Activated CD4-positive, alpha-beta T cell treated with anti-CD3 and anti-CD28 coated beads for 36 hours (primary cell): ENCODE data around the gene MAML3. TPM values are rescaled to one million over a fixed set of nuclear protein-coding genes. Genes with fewer than 3 reads are reported as not detected.
A peak's percentile ranks its signal among the peaks of the same experiment; 100 is the strongest.

Experiments used
- ATAC-seq: fragments of 200-7000 bp; cut with Tn5 transposase; one replicate; pipeline ENCODE4 v1.10.0; 2021; ENCODE audit warnings: mild to moderate bottlenecking, moderate library complexity
- CTCF ChIA-PET: fragments of 350-600 bp; sonication (Branson Sonifier 250); formaldehyde crosslinking; loops from one replicate; lab custom pipeline; 2021; ENCODE audit warnings: antibody characterized with exemption; lab: Charles Lee
- POLR2A ChIA-PET: fragments of 350-600 bp; sonication (Branson Sonifier 250); formaldehyde crosslinking; loops from one replicate; lab custom pipeline; 2021; ENCODE audit warnings: antibody characterized with exemption, inconsistent platforms; lab: Charles Lee
- DNase-seq: peaks from one replicate; pipeline ENCODE4 v3.0.0-alpha.2; 2020
- H3K27ac Mint-ChIP-seq: one replicate; pipeline ENCODE4 v1.8.0; 2021; ENCODE audit warnings: mixed read lengths
- H3K27me3 Mint-ChIP-seq: one replicate; pipeline ENCODE4 v1.8.0; 2021; ENCODE audit warnings: mixed read lengths
- H3K36me3 Mint-ChIP-seq: one replicate; pipeline ENCODE4 v1.8.0; 2021; ENCODE audit warnings: low read depth, mixed read lengths
- H3K4me1 Mint-ChIP-seq: one replicate; pipeline ENCODE4 v1.8.0; 2021; ENCODE audit warnings: mixed read lengths
- H3K4me3 Mint-ChIP-seq: one replicate; pipeline ENCODE4 v1.8.0; 2021; ENCODE audit warnings: mild to moderate bottlenecking, moderate library complexity, mixed read lengths
- H3K9me3 Mint-ChIP-seq: one replicate; pipeline ENCODE4 v1.8.0; 2021; ENCODE audit warnings: low read depth, mixed read lengths
- intact Hi-C, 2 experiments: fragments of 100-400 bp; cut with DNase I in 1 of 2; cut with micrococcal nuclease in 1 of 2; formaldehyde crosslinking; loops; one replicate each; pipeline versions ENCODE4 v1.14.2 to v1.15.1; 2022 to 2024; cut with DNase I, micrococcal nuclease
- total RNA-seq, 2 experiments: library from RNA; stranded (reverse); gene quantifications; one replicate each; pipeline ENCODE4 v1.2.3, GENCODE V29; 2021

MAML3 gene
- total RNA-seq, 2 experiments from 2014 or later = 1.6 to 1.9 TPM

GRCh38 chr4:139819082-139819481 is 334.9 kb downstream of the MAML3 start:
- intact Hi-C loops = no loop called here
- no peak overlapping the region for H3K27ac Mint-ChIP-seq
- ChIA-PET POLR2A (no interaction called here), CTCF (interaction anchor here (1.7 kb wide), 1 partner anchor 19 kb away, joined by 5 read pairs; no protein-coding TSS in a partner anchor)
- H3K4me3 Mint-ChIP-seq = no peak overlapping the region
- no peaks in the 10 kb centered on the region for H3K9me3 Mint-ChIP-seq
- no peaks in the 10 kb centered on the region for H3K36me3 Mint-ChIP-seq
- no peaks in the 10 kb centered on the region for H3K27me3 Mint-ChIP-seq
- ATAC-seq = no peak
- H3K4me1 Mint-ChIP-seq = peaks cover 5% of the 10 kb centered on the region
- DNase-seq = no peak

GRCh38 chr4:139817657-139818452 is 336.1 kb downstream of the MAML3 start:
- H3K4me3 Mint-ChIP-seq = no peak overlapping the region
- intact Hi-C loops = no loop called here
- no peak for ATAC-seq
- no peak overlapping the region for H3K27ac Mint-ChIP-seq
- CTCF ChIA-PET = interaction anchor here (1.7 kb wide), 1 partner anchor 18 kb away, joined by 5 read pairs; no protein-coding TSS in a partner anchor
- no peak for DNase-seq
- POLR2A ChIA-PET = no interaction called here
- H3K4me1 Mint-ChIP-seq = peaks cover 5% of the 10 kb centered on the region
- no peaks in the 10 kb centered on the region for H3K36me3 Mint-ChIP-seq
- no peaks in the 10 kb centered on the region for H3K27me3 Mint-ChIP-seq
- no peaks in the 10 kb centered on the region for H3K9me3 Mint-ChIP-seq

GRCh38 chr4:139816856-139817255 is 337.1 kb downstream of the MAML3 start:
- Mint-ChIP-seq H3K4me3 (no peak overlapping the region), H3K27ac (no peak overlapping the region), H3K36me3 (no peaks in the 10 kb centered on the region), H3K9me3 (no peaks in the 10 kb centered on the region), H3K27me3 (no peaks in the 10 kb centered on the region), H3K4me1 (peaks cover 5% of the 10 kb centered on the region)
- DNase-seq (no peak), ATAC-seq (no peak)
- POLR2A ChIA-PET = no interaction called here
- intact Hi-C loops = no loop called here
- CTCF ChIA-PET = no interaction called here

GRCh38 chr4:139815778-139816601 is 338.0 kb downstream of the MAML3 start:
- no peak overlapping the region for H3K4me3 Mint-ChIP-seq
- DNase-seq = peak; percentile 33
- peak overlapping the region; percentile 34 for H3K27ac Mint-ChIP-seq
- ChIA-PET CTCF (interaction anchor here (0.6 to 1.0 kb wide), 3 partner anchors 12 to 557 kb away, joined by 3 read pairs; partner anchors contain the start of gene SCOC), POLR2A (no interaction called here)
- peaks cover 2% of the 10 kb centered on the region for H3K27me3 Mint-ChIP-seq
- H3K4me1 Mint-ChIP-seq = peaks cover 5% of the 10 kb centered on the region
- intact Hi-C loops = no loop called here
- peaks cover under 1% of the 10 kb centered on the region for H3K9me3 Mint-ChIP-seq
- H3K36me3 Mint-ChIP-seq = no peaks in the 10 kb centered on the region
- ATAC-seq = peak; percentile 63

GRCh38 chr4:139814323-139815015 is 339.5 kb downstream of the MAML3 start:
- no peak overlapping the region for H3K27ac Mint-ChIP-seq
- peaks cover 2% of the 10 kb centered on the region for H3K27me3 Mint-ChIP-seq
- intact Hi-C loops = no loop called here
- H3K4me3 Mint-ChIP-seq = no peak overlapping the region
- peaks cover 6% of the 10 kb centered on the region for H3K9me3 Mint-ChIP-seq
- peaks cover 5% of the 10 kb centered on the region for H3K4me1 Mint-ChIP-seq
- ChIA-PET POLR2A (no interaction called here), CTCF (no interaction called here)
- ATAC-seq (no peak), DNase-seq (no peak)
- no peaks in the 10 kb centered on the region for H3K36me3 Mint-ChIP-seq

GRCh38 chr4:139813881-139814280 is 340.1 kb downstream of the MAML3 start:
- Mint-ChIP-seq H3K4me1 (peaks cover 5% of the 10 kb centered on the region), H3K27ac (no peak overlapping the region), H3K36me3 (no peaks in the 10 kb centered on the region), H3K4me3 (no peak overlapping the region), H3K9me3 (peaks cover 6% of the 10 kb centered on the region), H3K27me3 (peaks cover 2% of the 10 kb centered on the region)
- intact Hi-C loops = no loop called here
- DNase-seq (no peak), ATAC-seq (no peak)
- ChIA-PET POLR2A (no interaction called here), CTCF (no interaction called here)

GRCh38 chr4:139810710-139811109 is 343.3 kb downstream of the MAML3 start:
- Mint-ChIP-seq H3K27me3 (peaks cover 2% of the 10 kb centered on the region), H3K36me3 (no peaks in the 10 kb centered on the region), H3K4me3 (no peak overlapping the region), H3K27ac (no peak overlapping the region), H3K9me3 (peaks cover 6% of the 10 kb centered on the region), H3K4me1 (no peaks in the 10 kb centered on the region)
- POLR2A ChIA-PET = no interaction called here
- CTCF ChIA-PET = no interaction called here
- intact Hi-C loops = no loop called here
- DNase-seq (no peak), ATAC-seq (no peak)

- intact Hi-C loops = no loop called here
- Mint-ChIP-seq H3K27ac (no peak overlapping the region), H3K36me3 (no peaks in the 10 kb centered on the region), H3K9me3 (peaks cover 6% of the 10 kb centered on the region), H3K27me3 (peaks cover 2% of the 10 kb centered on the region), H3K4me1 (no peaks in the 10 kb centered on the region), H3K4me3 (no peak overlapping the region)
- ChIA-PET POLR2A (no interaction called here), CTCF (interaction anchor here (0.8 kb wide), 1 partner anchor 9 kb away, joined by 3 read pairs; no protein-coding TSS in a partner anchor)
- ATAC-seq (no peak), DNase-seq (no peak)
Observed at GRCh38 chr4:139809757-139810140, 344.2 kb downstream of the MAML3 start.

GRCh38 chr4:139808808-139809756 is 344.9 kb downstream of the MAML3 start:
- H3K9me3 Mint-ChIP-seq = peaks cover 6% of the 10 kb centered on the region
- DNase-seq (no peak), ATAC-seq (no peak)
- H3K4me1 Mint-ChIP-seq = no peaks in the 10 kb centered on the region
- ChIA-PET POLR2A (interaction anchor here (0.6 kb wide), 1 partner anchor 152 kb away, joined by 3 read pairs; no protein-coding TSS in a partner anchor), CTCF (interaction anchor here (0.7 to 0.8 kb wide), 2 partner anchors 9 to 544 kb away, joined by 3 read pairs; no protein-coding TSS in a partner anchor)
- no peak overlapping the region for H3K27ac Mint-ChIP-seq
- H3K4me3 Mint-ChIP-seq = no peak overlapping the region
- no peaks in the 10 kb centered on the region for H3K36me3 Mint-ChIP-seq
- intact Hi-C loops = no loop called here
- H3K27me3 Mint-ChIP-seq = peaks cover 2% of the 10 kb centered on the region

GRCh38 chr4:139808381-139808807 is 345.6 kb downstream of the MAML3 start:
- Mint-ChIP-seq H3K4me3 (no peak overlapping the region), H3K27me3 (peaks cover 2% of the 10 kb centered on the region)
- POLR2A ChIA-PET = interaction anchor here (0.6 kb wide), 1 partner anchor 151 kb away, joined by 3 read pairs; no protein-coding TSS in a partner anchor

More at GRCh38 chr4:139808381-139808807, 345.6 kb downstream of the MAML3 start:
- H3K4me1 Mint-ChIP-seq = no peaks in the 10 kb centered on the region
- DNase-seq (no peak), ATAC-seq (no peak)
- H3K9me3 Mint-ChIP-seq = peaks cover 6% of the 10 kb centered on the region
- CTCF ChIA-PET = interaction anchor here (0.7 kb wide), 1 partner anchor 545 kb away, joined by 3 read pairs; no protein-coding TSS in a partner anchor
- H3K27ac Mint-ChIP-seq = no peak overlapping the region
- intact Hi-C loops = no loop called here
- no peaks in the 10 kb centered on the region for H3K36me3 Mint-ChIP-seq
